Amniotic stem cell (primary cell): ENCODE measurements around the gene MRAP.
"Not testable (repeated sequence)": the region's sequence is repeated elsewhere in the genome, so short reads cannot be mapped to it uniquely, and the experiment has no call there.

Experiments
- DNase-seq: peaks from one replicate; lab custom pipeline; 2025; lab: John Stamatoyannopoulos, UW

MRAP gene

DNA sequence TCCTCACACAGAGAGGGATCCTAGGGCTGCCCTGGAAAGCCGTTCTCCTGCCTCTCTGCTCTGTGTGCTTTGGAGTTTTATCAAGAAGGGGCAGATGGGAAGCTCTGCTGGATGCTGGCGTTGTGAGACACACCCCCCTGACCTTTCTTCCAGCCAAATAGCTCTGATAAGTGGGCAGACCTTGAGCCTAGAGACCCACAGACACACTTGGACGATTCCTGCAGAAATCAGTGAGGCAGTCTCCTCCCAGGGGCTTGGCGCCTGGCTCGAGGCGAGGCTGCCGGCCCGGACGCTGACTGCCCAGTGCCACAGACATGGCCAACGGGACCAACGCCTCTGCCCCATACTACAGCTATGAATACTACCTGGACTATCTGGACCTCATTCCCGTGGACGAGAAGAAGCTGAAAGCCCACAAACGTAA is at the start of gene MRAP:
TSS of gene MRAP (plus strand) at position 198 of the 424 bp plus-strand sequence. CDS start at position 315, 117 bp downstream.
- DNase-seq, result no peak

DNA sequence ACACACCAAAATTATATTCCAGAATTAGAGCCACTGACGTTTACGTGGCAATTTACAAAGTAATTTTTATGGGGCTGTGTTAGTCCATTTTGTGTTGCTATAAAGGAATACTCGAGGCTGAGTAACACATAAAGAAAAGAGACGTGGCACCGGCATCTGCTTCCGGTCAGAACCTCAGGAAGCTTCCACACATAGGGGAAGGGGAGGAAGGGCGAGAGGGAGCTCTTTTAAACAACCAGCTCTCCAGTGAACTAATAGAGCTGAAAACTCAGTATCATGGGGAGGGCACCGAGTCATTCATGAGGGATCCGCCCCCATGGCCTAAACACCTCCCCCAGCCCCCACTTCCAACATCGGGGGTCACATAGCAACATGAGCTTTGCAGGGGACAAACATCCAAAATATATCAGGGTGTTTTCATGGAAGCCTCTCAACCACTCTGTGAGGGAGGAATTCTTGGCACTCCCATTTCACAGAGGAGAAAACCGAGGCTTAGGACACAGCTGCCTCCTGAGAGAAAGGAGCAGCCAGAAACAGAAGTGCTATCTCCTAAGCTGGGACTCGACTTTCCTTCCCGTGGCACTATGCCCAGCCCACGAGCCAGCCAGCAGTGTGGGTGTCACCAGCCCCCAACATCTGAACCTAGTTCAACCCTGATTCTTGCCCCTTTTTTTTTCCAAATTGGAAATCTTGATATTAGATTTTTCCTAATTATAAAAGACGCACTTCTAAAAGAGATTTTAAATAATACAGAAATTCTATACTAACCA is 49.0 kb upstream of the MRAP start:
- no peak for DNase-seq

GRCh38 chr21:32252136-32252535 is 46.5 kb upstream of the MRAP start:
- no peak for DNase-seq

DNA sequence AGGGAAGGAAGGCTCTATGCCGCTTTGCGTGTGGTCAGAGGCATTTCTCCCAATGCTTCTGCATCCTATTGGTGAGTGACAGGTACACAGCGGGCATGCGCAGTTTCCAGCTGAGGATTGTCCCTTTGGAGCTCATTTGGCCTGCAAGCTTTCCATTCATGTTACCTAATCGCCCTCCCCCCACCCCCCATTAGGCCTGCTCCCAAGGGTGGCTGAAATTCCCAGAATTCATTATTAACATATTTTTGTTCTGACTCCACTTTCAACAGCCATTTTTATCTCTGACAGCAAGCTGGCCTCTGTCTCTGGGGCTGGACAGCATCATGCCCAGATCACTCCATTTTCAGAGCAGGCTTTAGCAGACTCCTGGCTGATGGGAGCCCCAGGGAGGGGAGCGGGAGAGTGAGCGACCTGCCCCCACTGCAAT is 45.4 kb upstream of the MRAP start:
- no peak for DNase-seq

GRCh38 chr21:32256251-32256650 is 42.4 kb upstream of the MRAP start:
- DNase-seq, result no peak

- peak; percentile 74 for DNase-seq
Measured at GRCh38 chr21:32256873-32257620, 41.6 kb upstream of the MRAP start.

- DNase-seq, result peak; percentile 65
Measured at GRCh38 chr21:32257962-32258785, 40.5 kb upstream of the MRAP start.

- not testable (repeated sequence) for DNase-seq
Measured at GRCh38 chr21:32258786-32259048, 39.9 kb upstream of the MRAP start.

- DNase-seq, result no peak
Measured at GRCh38 chr21:32260130-32260529, 38.5 kb upstream of the MRAP start.

GRCh38 chr21:32261929-32262328 is 36.7 kb upstream of the MRAP start:
- no peak for DNase-seq

DNA sequence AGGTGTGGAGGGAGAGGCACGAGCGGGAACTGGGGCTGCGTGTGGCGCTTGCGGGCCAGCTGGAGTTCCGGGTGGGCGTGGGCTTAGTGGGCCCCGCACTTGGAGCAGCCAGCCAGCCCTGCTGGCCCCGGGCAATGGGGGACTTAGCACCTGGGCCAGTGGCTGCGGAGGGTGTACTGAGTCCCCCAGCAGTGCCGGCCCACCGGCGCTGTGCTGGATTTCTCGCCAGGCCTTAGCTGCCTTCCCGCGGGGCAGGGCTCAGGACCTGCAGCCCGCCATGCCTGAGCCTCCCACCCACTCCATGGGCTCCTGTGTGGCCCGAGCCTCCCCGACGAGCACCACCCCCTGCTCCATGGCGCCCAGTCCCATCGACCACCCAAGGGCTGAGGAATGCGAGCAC is 33.3 kb upstream of the MRAP start:
- not testable (repeated sequence) for DNase-seq

GRCh38 chr21:32270748-32271147 is 27.9 kb upstream of the MRAP start:
- no peak for DNase-seq

- no peak for DNase-seq
Measured at GRCh38 chr21:32276671-32277070, 22.0 kb upstream of the MRAP start.

DNA sequence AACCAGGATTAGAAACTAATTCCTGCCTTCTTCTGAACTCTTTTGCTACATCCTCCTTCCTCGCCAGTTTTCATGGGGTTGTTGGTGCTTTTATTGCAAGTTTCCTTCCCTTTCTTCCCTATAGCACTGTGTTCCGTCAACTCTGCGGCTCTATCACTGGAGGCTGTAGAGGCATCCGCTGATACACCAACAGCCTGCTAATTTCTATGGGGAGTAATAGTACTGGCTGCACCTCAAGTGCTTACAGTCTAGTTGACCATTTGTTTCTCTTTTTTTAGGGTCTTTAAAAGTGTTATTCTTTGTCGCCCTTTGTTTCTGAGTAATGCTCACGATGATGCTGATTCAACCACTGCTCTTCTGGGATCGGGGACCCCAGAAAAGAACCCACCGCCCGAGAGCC is 20.6 kb upstream of the MRAP start:
- DNase-seq, result no peak

DNA sequence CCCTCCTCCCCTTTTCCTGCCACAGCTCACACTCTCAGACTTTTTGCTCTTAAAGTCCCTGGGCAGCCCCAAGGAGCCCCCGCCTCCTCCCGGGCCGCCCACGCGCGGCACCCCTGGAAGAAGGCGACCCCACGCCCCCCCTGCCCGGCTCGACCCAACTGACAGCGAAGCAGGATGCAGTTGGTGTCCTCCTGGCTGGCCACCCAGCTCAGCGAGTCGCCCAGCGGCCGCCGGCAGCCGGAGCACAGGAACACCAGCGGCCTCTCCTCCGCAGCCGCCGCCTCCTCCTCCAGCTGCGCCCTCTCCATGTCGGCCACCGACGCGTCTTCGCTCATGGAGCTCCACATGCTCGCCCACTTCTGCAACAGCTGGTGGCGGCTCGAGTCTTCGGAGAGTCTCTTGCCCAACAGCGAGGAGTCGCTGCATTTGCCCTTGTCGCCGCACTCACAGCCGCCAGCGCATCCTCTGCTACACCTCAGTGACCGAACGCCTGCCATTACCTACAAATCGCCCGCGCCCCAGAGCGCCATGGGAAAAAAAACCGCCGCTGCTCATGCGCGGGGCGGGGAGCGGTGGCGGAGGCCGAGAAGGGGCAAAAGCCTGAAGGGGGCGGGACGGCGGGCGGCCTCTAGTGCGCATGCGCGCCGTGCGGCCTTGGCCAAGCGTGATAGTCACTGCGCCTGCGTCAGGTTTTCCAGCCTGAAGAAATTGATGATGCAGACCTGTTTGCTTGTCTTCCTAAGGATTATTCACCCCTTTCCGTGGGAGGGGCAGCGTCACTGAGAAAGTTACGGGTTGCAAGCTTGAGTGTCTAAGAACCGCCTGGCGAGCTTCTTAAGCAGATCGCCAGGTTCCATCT is 19.9 kb upstream of the MRAP start, which contains the start of gene MIS18A:
TSS of gene MIS18A (minus strand) at position 532 of the 859 bp plus-strand sequence. CDS start at position 497, 35 bp downstream.
- peak; percentile 93 for DNase-seq

GRCh38 chr21:32279377-32279680 is 19.3 kb upstream of the MRAP start:
- DNase-seq, result no peak

DNA sequence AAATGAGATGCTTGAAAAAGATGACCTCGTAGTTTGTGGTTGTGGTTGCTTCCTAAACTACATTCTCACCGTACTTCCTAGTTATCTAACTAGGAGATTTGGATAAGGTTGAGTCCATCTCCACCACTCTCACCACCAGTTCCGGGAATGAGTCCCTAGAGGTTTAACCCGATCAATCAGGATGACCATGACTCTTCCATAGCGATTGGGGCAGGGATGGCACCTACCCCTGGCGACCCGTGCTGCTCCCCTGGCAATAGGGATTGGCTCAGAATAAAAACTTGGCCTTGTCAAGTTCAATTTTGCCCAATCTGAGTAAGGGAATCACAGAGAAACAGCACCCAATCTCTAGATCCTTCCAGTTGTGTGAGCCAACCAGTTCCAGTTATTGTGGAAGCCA is 17.1 kb upstream of the MRAP start:
- DNase-seq, result no peak

GRCh38 chr21:32282992-32283391 is 15.7 kb upstream of the MRAP start:
- DNase-seq, result no peak

DNA sequence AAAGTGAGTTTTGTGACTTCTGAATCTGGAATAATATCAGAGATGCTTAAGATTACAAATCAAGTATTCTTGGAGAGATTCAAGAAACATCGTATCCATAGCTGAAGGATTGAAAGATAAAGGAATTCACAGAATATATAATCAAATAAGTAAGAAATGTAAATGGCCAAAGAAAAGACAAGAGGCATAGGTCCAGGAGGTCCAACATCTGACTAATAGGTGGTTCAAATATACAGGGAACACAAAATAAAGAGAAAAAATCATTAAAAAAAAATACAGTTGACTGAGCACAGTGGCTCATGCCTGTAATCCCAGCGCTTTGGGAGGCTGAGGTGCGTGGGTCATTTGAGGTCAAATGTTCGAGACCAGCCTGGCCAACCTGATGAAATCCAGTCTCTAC is 13.2 kb upstream of the MRAP start:
- DNase-seq, result no peak

- DNase-seq, result no peak
Measured at GRCh38 chr21:32297449-32297848, 1.2 kb upstream of the MRAP start.

DNA sequence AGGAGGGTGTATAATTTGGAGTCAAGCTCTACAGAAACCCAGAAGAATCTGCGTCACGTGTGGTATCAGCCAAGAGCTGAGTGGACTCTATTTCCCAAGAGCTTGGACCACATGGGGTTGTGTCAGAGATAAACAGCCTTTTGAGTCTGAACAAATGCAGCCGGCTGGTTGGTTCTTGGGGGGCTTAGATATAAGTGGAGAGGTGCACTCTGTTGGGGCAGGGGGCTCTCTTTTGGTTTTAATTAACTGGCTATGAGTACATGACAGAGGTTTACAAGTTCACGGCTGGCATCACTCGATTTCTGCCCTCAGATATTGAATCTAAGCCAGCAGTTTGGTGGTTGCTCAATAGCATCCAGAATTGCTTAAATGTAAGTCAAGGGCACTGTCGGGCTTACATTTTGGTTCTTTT is 501 bp upstream of the MRAP start:
- no peak for DNase-seq

DNA sequence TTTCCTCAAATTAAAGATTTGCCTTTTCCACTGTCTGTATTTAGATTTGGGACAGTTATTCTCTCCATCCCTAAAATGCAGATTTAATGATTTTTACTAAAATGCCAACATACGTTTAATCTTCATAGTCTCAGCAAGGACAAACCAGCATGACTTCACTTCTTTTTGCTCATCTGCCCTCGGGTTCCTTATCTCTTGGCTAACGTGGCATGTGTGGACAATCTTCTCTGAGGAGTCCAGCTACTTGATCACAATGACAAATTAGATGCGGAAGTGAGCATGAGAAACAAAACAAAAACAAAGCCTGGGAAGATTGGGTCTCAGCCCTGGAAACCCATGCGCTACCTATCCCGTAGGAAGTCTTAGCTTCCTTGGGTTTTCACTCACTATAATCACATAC is 1.0 kb downstream of the MRAP start:
- no peak for DNase-seq
